H9 (cell line): Measurements from ENCODE around the gene BLVRB. TPM values are rescaled to one million over a fixed set of nuclear protein-coding genes. Genes with fewer than 3 reads are reported as not detected.
"Not testable (repeated sequence)": the region's sequence is repeated elsewhere in the genome, so short reads cannot be mapped to it uniquely, and the experiment has no call there.

Experiments
- DNase-seq: peaks from one replicate; pipeline ENCODE4 v3.0.0-alpha.2; 2017
- H2AFZ ChIP-seq: one replicate; pipeline ENCODE4 v1.6.1; 2013; ENCODE audit warnings: mild to moderate bottlenecking, low read length, control low read depth, moderate library complexity
- H2AK5ac ChIP-seq: 2 replicates; pipeline ENCODE4 v1.6.1; 2013; ENCODE audit warnings: low read length, control low read depth, mixed read lengths; ENCODE audit not compliant: insufficient read length
- H2BK120ac ChIP-seq: one replicate; pipeline ENCODE4 v1.6.1; 2013; ENCODE audit warnings: low read depth, mild to moderate bottlenecking, low read length, control low read depth, inconsistent platforms; ENCODE audit not compliant: poor library complexity, severe bottlenecking
- H2BK12ac ChIP-seq: 2 replicates; pipeline ENCODE4 v1.6.1; 2013; ENCODE audit warnings: low read length, control low read depth, mixed read lengths, low read depth; ENCODE audit not compliant: insufficient read length
- H2BK15ac ChIP-seq: 2 replicates; pipeline ENCODE4 v1.6.1; 2013; ENCODE audit warnings: low read depth, low read length, control low read depth
- H2BK20ac ChIP-seq: one replicate; pipeline ENCODE4 v1.6.1; 2013; ENCODE audit warnings: low read depth, mild to moderate bottlenecking, low read length, control low read depth, inconsistent platforms; ENCODE audit not compliant: poor library complexity, severe bottlenecking
- H2BK5ac ChIP-seq: 2 replicates; pipeline ENCODE4 v1.6.1; 2013; ENCODE audit warnings: low read length, control low read depth, mixed read lengths; ENCODE audit not compliant: insufficient read length
- H3K14ac ChIP-seq: 2 replicates; pipeline ENCODE4 v1.6.1; 2013; ENCODE audit warnings: low read length, control low read depth; ENCODE audit not compliant: insufficient read depth
- H3K18ac ChIP-seq: 2 replicates; pipeline ENCODE4 v1.6.1; 2013; ENCODE audit warnings: low read depth, mild to moderate bottlenecking, mixed read lengths, low read length, control low read depth; ENCODE audit not compliant: insufficient read length
- H3K23ac ChIP-seq: 2 replicates; pipeline ENCODE4 v1.6.1; 2013; ENCODE audit warnings: low read length, control low read depth, mixed read lengths, low read depth; ENCODE audit not compliant: insufficient read length
- H3K23me2 ChIP-seq: 2 replicates; pipeline ENCODE4 v1.6.1; 2013; ENCODE audit warnings: low read depth, mild to moderate bottlenecking, mixed read lengths, low read length, control low read depth; ENCODE audit not compliant: insufficient read length, poor library complexity, severe bottlenecking
- H3K27ac ChIP-seq: 2 replicates; pipeline ENCODE4 v1.5.1; 2013; ENCODE audit warnings: low read length, control low read depth, mixed read lengths, low read depth; ENCODE audit not compliant: insufficient read length
- H3K27me3 ChIP-seq: 2 replicates; pipeline ENCODE4 v1.6.1; 2013; ENCODE audit warnings: low read length, control low read depth, inconsistent platforms; ENCODE audit not compliant: insufficient read depth
- H3K4ac ChIP-seq: 2 replicates; pipeline ENCODE4 v1.6.1; 2013; ENCODE audit warnings: low read depth, mild to moderate bottlenecking, control low read depth, inconsistent platforms, low read length, moderate library complexity
- H3K4me1 ChIP-seq: 2 replicates; pipeline ENCODE4 v1.6.1; 2013; ENCODE audit warnings: low read length, control low read depth, inconsistent platforms; ENCODE audit not compliant: insufficient read depth
- H3K4me2 ChIP-seq: 2 replicates; pipeline ENCODE4 v1.6.1; 2013; ENCODE audit warnings: low read length, control low read depth, mixed read lengths; ENCODE audit not compliant: insufficient read length, insufficient read depth
- H3K56ac ChIP-seq: 2 replicates; pipeline ENCODE4 v1.6.1; 2013; ENCODE audit warnings: low read depth, mild to moderate bottlenecking, mixed read lengths, low read length, control low read depth; ENCODE audit not compliant: insufficient read length
- H3K79me1 ChIP-seq: 2 replicates; pipeline ENCODE4 v1.6.1; 2013; ENCODE audit warnings: low read depth, mild to moderate bottlenecking, moderate library complexity, low read length, control low read depth, inconsistent platforms; ENCODE audit not compliant: insufficient read depth, poor library complexity, severe bottlenecking
- H3K79me2 ChIP-seq: 2 replicates; pipeline ENCODE4 v1.6.1; 2013; ENCODE audit warnings: low read length, control low read depth, inconsistent platforms; ENCODE audit not compliant: insufficient read depth
- H3K9ac ChIP-seq: 2 replicates; pipeline ENCODE4 v1.6.1; 2013; ENCODE audit warnings: low read length, control low read depth, mixed read lengths; ENCODE audit not compliant: insufficient read length; ENCODE audit errors: extremely low read depth
- H3K9me3 ChIP-seq: one replicate; pipeline ENCODE4 v1.6.1; 2013; ENCODE audit warnings: low read depth, low read length, inconsistent platforms; ENCODE audit not compliant: control insufficient read depth
- H3T11ph ChIP-seq: one replicate; pipeline ENCODE4 v1.6.1; 2013; ENCODE audit warnings: mild to moderate bottlenecking, low read length, control low read depth, inconsistent platforms
- H4K20me1 ChIP-seq: one replicate; pipeline ENCODE4 v1.6.1; 2013; ENCODE audit not compliant: control insufficient read depth, insufficient read length, insufficient read depth
- H4K5ac ChIP-seq: 2 replicates; pipeline ENCODE4 v1.6.1; 2013; ENCODE audit warnings: low read depth, mild to moderate bottlenecking, mixed read lengths, low read length, control low read depth; ENCODE audit not compliant: insufficient read length
- H4K8ac ChIP-seq: replicated peaks from 2 replicates; pipeline ENCODE4 v1.6.1; 2013; ENCODE audit warnings: low read length, control low read depth, mixed read lengths, low read depth; ENCODE audit not compliant: insufficient read length
- H4K91ac ChIP-seq: 2 replicates; pipeline ENCODE4 v1.6.1; 2013; ENCODE audit warnings: low read depth, mild to moderate bottlenecking, moderate library complexity, mixed read lengths, low read length, control low read depth; ENCODE audit not compliant: insufficient read length
- H3K27ac Mint-ChIP-seq, 3 experiments: 2 replicates in 2 of 3; 3 replicates in 1 of 3; pipeline ENCODE4 v1.8.0; 2020 to 2021; ENCODE audit warnings: mixed read lengths in 3 of 3, mild to moderate bottlenecking in 1 of 3, moderate library complexity in 1 of 3
- H3K27me3 Mint-ChIP-seq: 2 replicates; pipeline ENCODE4 v1.8.0; 2021; ENCODE audit warnings: low read depth, mild to moderate bottlenecking, moderate library complexity, mixed read lengths
- H3K36me3 Mint-ChIP-seq, 3 experiments: 2 replicates in 2 of 3; 3 replicates in 1 of 3; pipeline ENCODE4 v1.8.0; 2020 to 2021; ENCODE audit warnings: low read depth in 3 of 3, mixed read lengths in 3 of 3; ENCODE audit not compliant: insufficient read depth in 1 of 3
- H3K4me1 Mint-ChIP-seq, 2 experiments: 2 replicates each; pipeline ENCODE4 v1.8.0; 2020; ENCODE audit warnings: mixed read lengths in 2 of 2
- H3K4me3 Mint-ChIP-seq, 2 experiments: 2 replicates in 1 of 2; 3 replicates in 1 of 2; pipeline ENCODE4 v1.8.0; 2020 to 2021; ENCODE audit warnings: mild to moderate bottlenecking in 2 of 2, mixed read lengths in 2 of 2, moderate library complexity in 1 of 2
- H3K9me3 Mint-ChIP-seq, 2 experiments: 2 replicates in 1 of 2; 3 replicates in 1 of 2; pipeline ENCODE4 v1.8.0; 2020; ENCODE audit warnings: mild to moderate bottlenecking in 2 of 2, mixed read lengths in 2 of 2, moderate library complexity in 1 of 2
- WGBS: extraction: QIAGEN DNeasy Blood & Tissue Kit; methylation state at CpG from one replicate; pipeline ENCODE4 v1.1.7; 2013; ENCODE audit warnings: missing lambda C conversion rate, low lambda C conversion rate, mixed read lengths; ENCODE audit not compliant: insufficient read length; ENCODE audit errors: extremely low coverage; 5-methylcytosine and 5-hydroxymethylcytosine counted together
- total RNA-seq: library from RNA; stranded (reverse); gene quantifications from 2 replicates; pipeline ENCODE4 v1.2.1, GENCODE V29; 2021
- TF ChIP-seq, protein P1 (sequence below): fragments of 200-600 bp; sonication (generic); conservative IDR thresholded peaks from 3 replicates; pipeline ENCODE4 v1.8.0; 2021; ENCODE audit warnings: antibody characterized with exemption, mild to moderate bottlenecking

The BLVRB gene
- total RNA-seq, 1 experiment from 2014 or later = 27.9 TPM

DNA sequence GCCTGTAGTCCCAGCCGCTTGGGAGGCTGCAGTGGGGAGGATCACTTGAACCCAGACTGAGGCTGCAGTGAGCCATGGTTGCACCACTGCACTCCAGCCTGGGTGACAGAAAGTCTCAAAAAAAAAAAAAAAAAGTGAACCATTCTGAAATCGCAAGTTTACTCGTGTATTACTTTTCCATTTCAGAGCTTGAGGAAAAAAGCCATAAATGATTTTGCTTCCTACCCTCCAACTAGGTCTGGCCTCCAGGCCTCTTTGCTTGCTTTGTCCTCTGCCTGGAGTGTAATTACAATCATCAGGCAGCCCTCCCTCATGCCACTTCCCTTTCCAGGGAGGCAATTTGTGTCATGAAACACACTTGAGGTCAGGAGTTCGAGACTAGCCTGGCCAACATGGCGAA is 8.5 kb downstream of the BLVRB start:
- Histone ChIP-seq H3K79me1 (no peaks in the 10 kb centered on the region), H4K91ac (no peak overlapping the region), H3K56ac (no peak overlapping the region), H3K4me2 (no peak overlapping the region), H3K23ac (no peak overlapping the region), H2BK5ac (no peak overlapping the region), H2AFZ (no peak overlapping the region), H3K27me3 (no peaks in the 10 kb centered on the region), H3T11ph (no peak overlapping the region), H3K9ac (no peak overlapping the region), H3K23me2 (no peaks in the 10 kb centered on the region), H4K8ac (no peak overlapping the region), H4K20me1 (no peaks in the 10 kb centered on the region), H3K18ac (no peak overlapping the region), H3K27ac (no peak overlapping the region), H3K79me2 (no peaks in the 10 kb centered on the region), H3K4ac (no peak overlapping the region), H3K14ac (no peak overlapping the region), H2BK12ac (no peak overlapping the region), H2AK5ac (no peak overlapping the region), H4K5ac (no peak overlapping the region), H2BK15ac (no peak overlapping the region), H3K4me1 (no peaks in the 10 kb centered on the region), H3K9me3 (no peaks in the 10 kb centered on the region), H2BK120ac (no peak overlapping the region), H2BK20ac (no peak overlapping the region)
- Mint-ChIP-seq H3K36me3 (no peaks in the 10 kb centered on the region; a peak in 2 of 7 replicates), H3K27me3 (no peaks in the 10 kb centered on the region), H3K4me3 (no peak overlapping the region), H3K4me1 (no peaks in the 10 kb centered on the region), H3K27ac (no peak overlapping the region; a peak in 1 of 7 replicates), H3K9me3 (no peaks in the 10 kb centered on the region; a peak in 1 of 5 replicates)
- no peak for DNase-seq
- WGBS = no CpG with 5 or more reads among the region's 5 CpGs
- TF ChIP-seq, protein P1, sequence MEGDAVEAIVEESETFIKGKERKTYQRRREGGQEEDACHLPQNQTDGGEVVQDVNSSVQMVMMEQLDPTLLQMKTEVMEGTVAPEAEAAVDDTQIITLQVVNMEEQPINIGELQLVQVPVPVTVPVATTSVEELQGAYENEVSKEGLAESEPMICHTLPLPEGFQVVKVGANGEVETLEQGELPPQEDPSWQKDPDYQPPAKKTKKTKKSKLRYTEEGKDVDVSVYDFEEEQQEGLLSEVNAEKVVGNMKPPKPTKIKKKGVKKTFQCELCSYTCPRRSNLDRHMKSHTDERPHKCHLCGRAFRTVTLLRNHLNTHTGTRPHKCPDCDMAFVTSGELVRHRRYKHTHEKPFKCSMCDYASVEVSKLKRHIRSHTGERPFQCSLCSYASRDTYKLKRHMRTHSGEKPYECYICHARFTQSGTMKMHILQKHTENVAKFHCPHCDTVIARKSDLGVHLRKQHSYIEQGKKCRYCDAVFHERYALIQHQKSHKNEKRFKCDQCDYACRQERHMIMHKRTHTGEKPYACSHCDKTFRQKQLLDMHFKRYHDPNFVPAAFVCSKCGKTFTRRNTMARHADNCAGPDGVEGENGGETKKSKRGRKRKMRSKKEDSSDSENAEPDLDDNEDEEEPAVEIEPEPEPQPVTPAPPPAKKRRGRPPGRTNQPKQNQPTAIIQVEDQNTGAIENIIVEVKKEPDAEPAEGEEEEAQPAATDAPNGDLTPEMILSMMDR = no peak

DNA sequence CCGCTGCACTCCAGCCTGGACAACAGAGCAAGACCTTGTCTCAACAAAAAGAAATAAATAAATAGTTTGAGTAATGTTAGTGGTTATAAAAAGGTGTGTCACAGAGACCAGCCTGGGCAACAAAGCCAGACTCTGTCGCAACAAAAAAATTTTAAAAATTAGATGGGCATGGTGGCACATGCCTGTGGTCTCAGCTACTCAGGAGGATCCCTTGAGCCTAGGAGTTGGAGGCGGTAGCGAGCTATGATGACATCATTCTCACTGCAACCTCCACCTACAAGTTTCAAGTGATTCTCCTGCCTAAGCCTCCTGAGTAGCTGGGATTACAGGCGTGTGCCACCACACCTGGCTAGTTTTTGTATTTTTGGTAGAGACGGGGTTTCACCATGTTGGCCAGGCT is 11.6 kb downstream of the BLVRB start:
- H3K9me3 Mint-ChIP-seq, H2BK120ac ChIP-seq: not testable (repeated sequence)

More for the DNA sequence above, 11.6 kb downstream of the BLVRB start:
- not testable (repeated sequence) for H3K14ac ChIP-seq, H2AFZ ChIP-seq, DNase-seq, H3K4me3 Mint-ChIP-seq, H3K4ac ChIP-seq, H3K4me2 ChIP-seq, H3K27me3 ChIP-seq, H3K27ac ChIP-seq, H3K23ac ChIP-seq, H3K9ac ChIP-seq, H3K79me1 ChIP-seq, H4K20me1 ChIP-seq, H2BK15ac ChIP-seq, H2BK20ac ChIP-seq, H3K9me3 ChIP-seq, H4K8ac ChIP-seq, H3K18ac ChIP-seq, H2BK12ac ChIP-seq, H3K23me2 ChIP-seq, H4K5ac ChIP-seq, H3K79me2 ChIP-seq, H3T11ph ChIP-seq, H3K4me1 ChIP-seq, H3K4me1 Mint-ChIP-seq, H4K91ac ChIP-seq, H2BK5ac ChIP-seq, H3K56ac ChIP-seq, H3K27me3 Mint-ChIP-seq, H2AK5ac ChIP-seq
- peaks cover 0 to 11% (median 4%) of the 10 kb centered on the region in 3 experiments; a peak in 5 of 7 replicates for H3K36me3 Mint-ChIP-seq
- no CpG with 5 or more reads among the region's 6 CpGs for WGBS
- H3K27ac Mint-ChIP-seq = peak overlapping the region in 1 of 3 experiments; percentile 18; a peak in 1 of 7 replicates
